ENCODE results near the gene TINCR. TPM values are rescaled to one million over a fixed set of nuclear protein-coding genes. Genes with fewer than 3 reads are reported as not detected.

TINCR gene
- total RNA-seq, 2 experiments from 2014 or later: 0.83 to 1.0 TPM

DNA sequence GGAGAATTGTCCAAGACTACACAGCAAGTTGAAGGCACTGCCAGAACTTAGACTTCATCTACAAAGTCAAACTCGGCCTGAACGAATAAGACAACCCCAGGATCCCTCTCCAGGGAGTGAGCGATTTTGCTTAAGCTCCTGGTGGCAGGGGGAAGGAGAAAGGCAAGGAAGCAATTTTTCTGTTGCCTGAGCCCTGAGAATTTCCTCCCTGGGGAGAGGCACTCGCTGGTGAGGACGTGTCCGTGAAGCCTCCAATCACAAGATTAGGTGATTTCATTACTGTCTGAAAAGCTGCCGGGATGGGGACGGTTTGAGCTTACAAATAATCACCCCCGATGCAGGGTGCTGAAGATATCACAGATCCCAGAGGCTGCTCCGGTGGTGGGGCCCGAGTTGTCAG is 45.6 kb downstream of the TINCR start:
- Mint-ChIP-seq H3K27ac (no peak overlapping the region), H3K36me3 (ENCODE audit: low read depth) (no peaks in the 10 kb centered on the region), H3K9me3 (peaks cover 6% of the 10 kb centered on the region), H3K27me3 (ENCODE audit: low read depth) (peaks cover 26% of the 10 kb centered on the region), H3K4me1 (ENCODE audit: low read depth) (no peaks in the 10 kb centered on the region), H3K4me3 (no peak overlapping the region)
- CTCF ChIA-PET: interaction anchor here (0.6 to 0.8 kb wide), 4 partner anchors 14 to 673 kb away, joined by 3 to 6 read pairs (median 4); no protein-coding TSS in a partner anchor
- intact Hi-C loops (cut with micrococcal nuclease): no loop called here
- DNase-seq: no peak

DNA sequence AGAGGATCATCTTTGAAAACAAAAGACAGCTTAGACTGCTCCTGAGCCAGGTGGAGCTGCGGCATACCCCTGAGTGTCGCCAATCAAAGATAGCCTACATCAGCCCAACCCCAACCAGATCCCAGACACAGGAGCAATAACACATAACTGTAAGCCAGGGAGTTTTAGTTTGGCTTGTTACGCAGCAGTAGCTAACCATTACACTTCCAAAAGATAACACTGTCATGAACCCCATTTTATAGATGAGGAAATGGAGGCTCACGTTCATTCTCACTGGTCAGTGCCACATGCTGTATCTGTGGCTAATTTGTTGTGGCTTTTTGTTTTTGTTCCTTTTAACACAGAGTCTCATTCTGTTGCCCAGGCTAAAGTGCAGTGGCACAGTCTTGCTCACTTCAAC is 47.3 kb downstream of the TINCR start:
- no peak overlapping the region for H3K27ac Mint-ChIP-seq
- no peak for DNase-seq
- no peak overlapping the region for H3K4me3 Mint-ChIP-seq
- H3K27me3 Mint-ChIP-seq (ENCODE audit: low read depth): peaks cover 28% of the 10 kb centered on the region
- H3K4me1 Mint-ChIP-seq (ENCODE audit: low read depth): no peaks in the 10 kb centered on the region
- CTCF ChIA-PET: interaction anchor here (0.7 to 1.1 kb wide), 2 partner anchors 8 to 16 kb away, joined by 3 to 4 read pairs; no protein-coding TSS in a partner anchor
- peaks cover 19% of the 10 kb centered on the region for H3K9me3 Mint-ChIP-seq
- peaks cover 2% of the 10 kb centered on the region for H3K36me3 Mint-ChIP-seq (ENCODE audit: low read depth)
- intact Hi-C loops (cut with micrococcal nuclease): no loop called here

DNA sequence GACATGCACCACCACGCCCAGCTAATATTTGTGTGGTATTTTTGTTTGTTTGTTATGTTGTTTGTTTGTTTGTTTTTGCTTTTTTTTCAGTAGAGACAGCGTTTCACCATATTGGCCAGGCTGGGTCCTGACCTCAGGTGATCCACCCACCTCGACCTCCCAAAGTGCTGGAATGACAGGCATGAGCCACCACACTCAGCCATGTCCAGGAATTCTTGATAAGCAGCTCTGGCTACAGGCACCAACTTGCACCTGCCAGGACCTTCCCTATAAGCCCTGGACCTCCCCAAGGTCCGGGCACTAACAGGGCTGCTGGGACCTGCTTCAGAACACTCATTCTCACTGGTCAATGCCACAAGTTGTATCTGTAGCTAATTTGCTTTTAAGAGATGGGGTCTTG is 48.7 kb downstream of the TINCR start:
- CTCF ChIA-PET: no interaction called here
- Mint-ChIP-seq H3K27ac (no peak overlapping the region), H3K27me3 (ENCODE audit: low read depth) (peaks cover 27% of the 10 kb centered on the region), H3K4me3 (no peak overlapping the region), H3K4me1 (ENCODE audit: low read depth) (no peaks in the 10 kb centered on the region), H3K36me3 (ENCODE audit: low read depth) (peaks cover 2% of the 10 kb centered on the region), H3K9me3 (peaks cover 21% of the 10 kb centered on the region)
- no peak for DNase-seq
- intact Hi-C loops (cut with micrococcal nuclease): no loop called here

DNA sequence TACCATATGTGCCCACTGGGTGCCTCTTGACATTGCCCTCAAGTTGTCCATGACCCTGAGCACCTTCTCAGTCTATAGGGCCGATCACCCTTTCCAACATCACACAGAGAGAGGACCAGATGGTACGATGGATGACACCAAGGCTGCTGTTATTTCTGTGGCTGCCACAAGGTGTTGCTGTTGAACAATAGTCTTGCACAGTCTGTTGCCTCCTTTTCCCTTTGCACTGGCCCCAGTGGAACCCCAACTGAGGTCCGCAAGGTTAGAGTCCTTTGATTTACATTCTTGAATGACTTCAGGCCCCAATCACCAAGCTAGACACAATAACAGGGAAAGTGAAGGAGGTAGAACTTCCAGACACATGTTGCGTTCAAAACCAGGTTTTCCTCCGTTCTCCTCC is 52.0 kb downstream of the TINCR start:
- Mint-ChIP-seq H3K9me3 (peaks cover 21% of the 10 kb centered on the region), H3K4me3 (no peak overlapping the region), H3K27me3 (ENCODE audit: low read depth) (peaks cover 17% of the 10 kb centered on the region), H3K4me1 (ENCODE audit: low read depth) (no peaks in the 10 kb centered on the region), H3K27ac (no peak overlapping the region), H3K36me3 (ENCODE audit: low read depth) (peaks cover 2% of the 10 kb centered on the region)
- CTCF ChIA-PET: interaction anchor here (0.8 kb wide), 1 partner anchor 344 kb away, joined by 4 read pairs; no protein-coding TSS in a partner anchor
- intact Hi-C loops (cut with micrococcal nuclease): no loop called here
- no peak for DNase-seq

DNA sequence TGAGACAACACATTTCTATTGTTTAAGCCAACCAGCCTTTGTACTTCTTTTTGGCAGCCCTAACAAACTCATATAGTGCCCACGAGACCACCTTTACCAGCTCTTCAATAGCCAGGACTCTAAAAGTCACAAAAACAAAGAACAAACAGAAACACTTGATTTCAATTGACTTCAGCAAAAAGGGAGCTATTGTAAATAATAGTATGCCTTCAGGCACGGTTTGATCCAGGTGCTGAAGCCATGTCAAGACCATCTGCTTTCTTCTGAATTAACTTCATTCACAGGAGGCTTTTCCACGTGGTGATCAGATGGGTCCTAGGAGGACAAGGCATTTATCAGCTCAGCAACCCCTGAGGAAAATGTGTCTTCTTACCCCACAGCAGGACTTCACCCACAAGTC is 53.8 kb downstream of the TINCR start:
- CTCF ChIA-PET: no interaction called here
- Mint-ChIP-seq H3K27ac (no peak overlapping the region), H3K27me3 (ENCODE audit: low read depth) (peaks cover 14% of the 10 kb centered on the region), H3K4me1 (ENCODE audit: low read depth) (no peaks in the 10 kb centered on the region), H3K4me3 (no peak overlapping the region), H3K36me3 (ENCODE audit: low read depth) (peaks cover 2% of the 10 kb centered on the region), H3K9me3 (peaks cover 18% of the 10 kb centered on the region)
- intact Hi-C loops (cut with micrococcal nuclease): no loop called here
- no peak for DNase-seq

DNA sequence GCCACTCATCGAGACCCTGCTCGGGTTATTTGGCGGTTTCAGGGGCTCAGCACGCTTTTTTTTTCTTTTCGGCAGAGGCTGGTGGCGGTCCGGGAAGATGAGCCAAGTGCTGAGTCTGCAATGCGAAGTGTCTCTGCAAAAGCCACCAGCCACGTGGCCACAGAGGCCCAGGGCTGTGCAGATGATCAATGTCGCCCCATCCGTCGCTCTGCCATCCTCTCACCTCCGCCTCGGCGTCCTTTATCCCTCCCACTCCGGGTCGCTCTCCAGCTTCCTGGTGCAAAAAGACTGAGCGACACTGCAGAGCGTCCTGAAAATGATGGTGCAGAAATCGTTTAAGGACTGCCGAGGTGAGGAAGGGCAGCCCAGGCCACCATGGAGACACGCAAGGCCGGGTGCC is 55.0 kb downstream of the TINCR start:
- H3K36me3 Mint-ChIP-seq (ENCODE audit: low read depth): peaks cover 2% of the 10 kb centered on the region
- H3K27me3 Mint-ChIP-seq (ENCODE audit: low read depth): peaks cover 12% of the 10 kb centered on the region
- no peak for DNase-seq
- no peak overlapping the region for H3K27ac Mint-ChIP-seq
- CTCF ChIA-PET: interaction anchor here (0.6 kb wide), 1 partner anchor 9 kb away, joined by 4 read pairs; no protein-coding TSS in a partner anchor
- no peak overlapping the region for H3K4me3 Mint-ChIP-seq
- intact Hi-C loops (cut with micrococcal nuclease): no loop called here
- H3K9me3 Mint-ChIP-seq: peaks cover 17% of the 10 kb centered on the region
- no peaks in the 10 kb centered on the region for H3K4me1 Mint-ChIP-seq (ENCODE audit: low read depth)

Other genes with a start within 250 kb of the TINCR start
- 1 to 10 TPM; 1.3 to 1.4 TPM for gene PTPRS, start 227.1 kb downstream of the TINCR start, total RNA-seq
- gene ZNRF4, start 112.5 kb downstream of the TINCR start, total RNA-seq: not detected
- 100 to 1,000 TPM; 108 to 118 TPM for gene SAFB2, start 54.8 kb upstream of the TINCR start, total RNA-seq
- 100 to 1,000 TPM; 120 to 129 TPM for gene SAFB, start 55.1 kb upstream of the TINCR start, total RNA-seq
- 10 to 100 TPM; 43.3 to 44.8 TPM for gene MICOS13, start 112.6 kb upstream of the TINCR start, total RNA-seq
- gene HSD11B1L, start 113.1 kb upstream of the TINCR start, total RNA-seq: 1 to 10 TPM; 2.6 to 3.0 TPM
- 1,000 to 10,000 TPM; 1,916 to 2,003 TPM for gene RPL36, start 122.3 kb upstream of the TINCR start, total RNA-seq
- gene LONP1, start 152.2 kb upstream of the TINCR start, total RNA-seq: 100 to 1,000 TPM; 223 to 229 TPM
- gene CATSPERD, start 152.7 kb upstream of the TINCR start, total RNA-seq: not detected
- gene PRR22, start 216.8 kb upstream of the TINCR start, total RNA-seq: 1 to 10 TPM; 1.1 to 1.5 TPM
- 10 to 100 TPM; 43.1 to 45.2 TPM for gene DUS3L, start 223.2 kb upstream of the TINCR start, total RNA-seq
- gene NRTN, start 237.1 kb upstream of the TINCR start, total RNA-seq: under 1 TPM; 0.38 to 0.42 TPM

Data from activated naive CD4-positive, alpha-beta T cell treated with anti-CD3 and anti-CD28 coated beads for 36 hours (primary cell).